Activated CD4-positive, CD25-positive, alpha-beta regulatory T cell treated with anti-CD3 and anti-CD28 coated beads, Interleukin-2, amount 50 U/mL, for 24 hours (primary cell): ENCODE results near the gene STX18.
"Not testable (repeated sequence)": the region's sequence is repeated elsewhere in the genome, so short reads cannot be mapped to it uniquely, and the experiment has no call there.

ENCODE experiments used
- ATAC-seq, 2 donors: fragments of 150-1000 bp; cut with Tn5 transposase; one replicate each; pipeline ENCODE4 v1.10.0; 2021; ENCODE audit warnings: mild to moderate bottlenecking in 1 of 2, moderate library complexity in 1 of 2

Gene STX18

DNA sequence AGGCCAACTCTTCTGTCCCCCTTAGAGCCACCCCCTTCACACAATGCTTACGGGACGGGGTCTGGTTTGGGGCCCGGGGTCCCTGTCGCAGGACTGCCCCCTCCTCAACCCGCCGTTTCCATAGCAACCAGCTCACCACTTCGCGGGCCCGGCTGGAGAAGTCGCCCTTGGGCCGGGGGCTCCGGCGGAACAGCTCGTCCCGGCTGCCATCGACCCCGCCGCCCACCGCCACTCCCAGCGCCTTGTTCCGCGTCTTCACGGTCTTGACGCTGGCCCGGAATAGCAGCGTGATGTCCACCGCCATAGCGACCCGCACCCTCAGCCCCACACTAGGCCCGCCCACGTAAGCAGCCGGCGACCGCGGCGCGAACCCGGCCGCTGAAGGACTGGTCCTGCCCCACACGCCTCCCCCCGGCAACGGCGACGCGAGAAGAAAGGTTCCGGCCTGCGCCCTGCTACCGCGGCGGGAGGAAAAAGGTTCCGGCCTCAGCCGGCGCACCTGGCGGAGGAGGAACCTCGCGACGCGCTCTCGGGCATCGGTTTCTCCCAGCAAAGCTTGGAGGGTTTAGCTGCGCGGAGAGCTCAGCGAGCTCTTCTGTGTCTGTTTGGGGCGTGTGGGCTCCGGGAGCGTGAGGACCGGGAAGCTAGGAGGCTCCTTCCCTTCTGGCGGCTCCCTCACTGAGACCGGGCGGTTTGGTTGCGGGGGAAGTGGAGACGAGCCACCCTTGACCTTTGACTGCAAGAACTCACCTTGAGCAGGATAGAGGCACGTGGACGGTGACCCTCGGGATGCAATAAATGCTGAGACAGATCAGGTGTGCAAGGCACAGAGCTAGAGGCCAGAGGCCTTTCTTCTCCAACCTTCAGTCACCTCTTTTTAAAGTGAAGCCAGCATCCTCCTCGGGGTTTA is at the start of gene STX18:
Gene STX18, minus strand, starts transcription at position 388 of the 910 bp plus-strand sequence. Its CDS starts 84 bp downstream, at position 304.
- peak; percentile 92 to 95 for ATAC-seq

GRCh38 chr4:4591071-4591470 is 49.2 kb upstream of the STX18 start:
- no peak for ATAC-seq

GRCh38 chr4:4590546-4590945 is 48.7 kb upstream of the STX18 start:
- no peak for ATAC-seq

DNA sequence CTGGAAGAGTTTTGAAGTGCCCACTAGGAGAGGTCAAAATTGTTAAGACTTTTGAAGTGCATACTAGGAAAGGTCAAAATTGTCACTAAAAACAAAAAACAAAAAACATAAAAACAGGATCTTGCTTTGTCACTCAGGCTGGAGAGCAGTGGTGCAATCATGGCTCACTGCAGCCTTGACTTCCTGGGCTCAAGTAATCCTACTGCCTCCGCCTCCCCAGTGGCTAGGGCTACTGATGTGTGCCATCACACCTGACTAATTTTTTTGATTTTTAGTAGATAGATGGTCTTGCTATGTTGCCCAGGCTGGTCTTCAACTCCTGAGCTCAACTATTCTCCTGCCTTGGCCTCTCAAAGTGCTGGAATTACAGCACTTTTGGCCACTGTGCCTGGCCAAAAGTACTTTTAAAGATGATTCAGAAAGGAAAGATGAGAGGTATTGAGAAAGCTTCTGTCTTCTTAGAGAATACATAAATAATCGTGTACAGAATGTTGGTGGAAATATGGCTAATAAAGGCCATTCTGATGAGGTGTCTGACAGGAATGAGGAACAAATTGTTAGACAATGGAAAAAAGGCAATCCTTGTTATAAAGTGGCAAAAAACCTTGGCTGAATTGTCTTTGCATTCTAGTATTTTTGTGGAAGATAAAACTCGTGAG is 43.3 kb upstream of the STX18 start:
- ATAC-seq, result no peak

DNA sequence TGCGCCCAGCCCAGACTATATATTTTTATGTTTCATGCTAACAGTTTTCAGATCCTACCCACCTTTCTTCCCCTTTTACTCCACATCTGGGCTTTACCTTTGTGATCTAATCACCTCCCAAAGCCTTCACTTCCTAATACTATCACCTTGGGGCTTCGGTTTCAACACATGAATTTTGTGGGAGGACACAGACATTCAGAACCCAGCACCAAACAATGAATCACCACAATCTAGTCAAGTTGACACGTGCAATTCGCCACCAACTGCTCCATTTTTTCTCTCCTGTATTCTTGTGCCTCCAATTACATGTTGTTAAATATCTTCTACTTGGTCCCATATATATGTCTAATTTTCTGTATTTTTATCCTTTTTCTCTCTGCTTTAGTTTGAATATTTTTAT is 41.8 kb upstream of the STX18 start:
- ATAC-seq, result no peak

DNA sequence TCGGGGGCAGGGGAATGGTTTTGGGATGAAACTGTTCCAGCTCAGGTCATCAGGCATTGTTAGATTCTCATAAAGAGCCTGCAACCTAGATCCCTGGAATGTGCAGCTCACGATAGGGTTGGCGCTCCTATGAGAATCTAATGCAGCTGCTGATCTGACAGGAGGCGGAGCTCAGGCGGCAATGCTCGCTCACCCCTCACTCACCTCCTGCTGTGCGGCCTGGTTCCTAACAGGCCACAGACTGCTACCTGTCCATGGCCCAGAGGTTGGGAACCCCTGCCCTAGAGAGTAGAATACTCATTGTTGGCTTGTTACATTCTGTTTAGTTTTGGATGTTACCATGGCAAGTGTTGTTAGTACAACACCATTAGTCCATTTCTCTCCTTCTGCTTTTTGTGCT is 40.8 kb upstream of the STX18 start:
- ATAC-seq, result no peak

DNA sequence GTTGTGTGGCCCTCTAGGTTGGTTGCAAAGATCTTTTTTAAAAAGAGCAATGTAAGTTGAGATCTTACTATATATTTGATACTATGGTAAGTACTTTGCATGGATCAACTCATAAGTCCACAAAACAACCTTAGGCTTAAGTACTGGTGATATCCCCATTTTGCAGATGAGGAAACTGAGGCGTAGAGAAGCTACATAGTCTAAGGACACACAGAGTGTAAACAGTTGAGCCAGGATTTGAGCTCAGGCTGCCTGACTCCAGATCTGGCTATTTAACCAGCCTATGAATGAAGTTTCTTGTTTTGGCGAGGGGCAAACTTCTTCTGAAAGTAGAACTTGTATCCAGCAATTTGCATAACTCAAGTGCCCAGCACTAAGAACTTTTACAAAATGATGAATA is 38.6 kb upstream of the STX18 start:
- no peak for ATAC-seq

- ATAC-seq, result no peak
These were observed 37.1 kb upstream of the STX18 start for GRCh38 chr4:4578981-4579380.

- no peak for ATAC-seq
These were observed 35.6 kb upstream of the STX18 start for GRCh38 chr4:4577359-4577875.

- ATAC-seq, result peak; percentile 87 to 88
These were observed 33.7 kb upstream of the STX18 start for GRCh38 chr4:4575284-4576211.

GRCh38 chr4:4574792-4575191 is 32.9 kb upstream of the STX18 start:
- ATAC-seq, result no peak

DNA sequence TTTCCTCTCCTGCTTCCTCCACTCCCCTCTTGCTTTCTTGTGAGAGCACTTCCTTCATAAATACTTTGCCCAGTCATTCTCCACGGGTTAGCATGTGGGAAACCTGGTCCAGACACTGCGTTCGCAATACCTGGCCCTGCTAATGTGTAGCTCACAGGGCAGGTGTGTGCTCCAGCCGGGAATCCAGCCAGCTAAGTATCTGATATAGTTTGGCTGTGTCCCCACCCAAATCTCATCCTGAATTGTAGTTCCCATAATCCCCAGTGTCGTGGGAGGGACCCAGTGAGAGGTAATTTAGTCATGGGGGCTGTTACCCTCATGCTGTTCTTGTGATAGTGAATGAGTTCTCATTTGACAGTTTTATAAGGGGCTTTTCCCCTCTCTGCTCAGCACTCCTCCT is 32.2 kb upstream of the STX18 start:
- ATAC-seq, result no peak

DNA sequence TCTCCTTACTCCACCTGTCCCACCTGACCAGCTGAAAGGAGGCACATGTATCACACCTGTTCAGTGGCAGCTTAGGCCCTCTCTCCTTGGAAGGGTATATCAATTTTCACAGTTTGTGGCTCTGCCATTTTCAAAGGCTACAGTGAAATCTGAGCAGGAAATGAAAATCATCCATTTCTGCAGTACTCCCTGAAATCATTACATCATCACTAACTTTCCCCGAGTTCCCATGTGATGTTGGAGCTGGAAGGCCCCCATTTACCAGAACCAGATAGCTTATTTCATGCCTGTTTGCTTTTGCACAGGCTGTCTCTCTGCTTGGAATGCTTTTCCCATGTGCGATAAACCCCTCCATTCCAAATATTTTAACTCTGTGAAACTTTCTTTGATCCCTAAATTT is 31.0 kb upstream of the STX18 start:
- no peak for ATAC-seq

DNA sequence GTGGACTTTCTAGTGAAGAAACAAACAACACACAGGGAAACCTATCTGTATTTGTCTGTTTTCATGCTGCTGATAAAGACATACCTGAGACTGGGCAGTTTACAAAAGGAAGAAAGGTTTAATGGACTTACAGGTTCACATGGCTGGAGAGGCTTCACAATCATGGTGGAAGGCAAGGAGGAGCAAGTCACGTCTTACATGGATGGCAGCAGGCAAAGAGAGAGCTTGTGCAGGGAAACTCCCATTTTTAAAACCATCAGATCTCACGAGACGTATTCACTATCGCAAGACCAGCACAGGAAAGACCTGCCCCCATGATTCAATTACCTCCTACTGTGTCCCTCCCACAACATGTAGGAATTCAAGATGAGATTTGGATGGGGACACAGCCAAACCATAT is 28.0 kb upstream of the STX18 start:
- ATAC-seq, result not testable (repeated sequence)

DNA sequence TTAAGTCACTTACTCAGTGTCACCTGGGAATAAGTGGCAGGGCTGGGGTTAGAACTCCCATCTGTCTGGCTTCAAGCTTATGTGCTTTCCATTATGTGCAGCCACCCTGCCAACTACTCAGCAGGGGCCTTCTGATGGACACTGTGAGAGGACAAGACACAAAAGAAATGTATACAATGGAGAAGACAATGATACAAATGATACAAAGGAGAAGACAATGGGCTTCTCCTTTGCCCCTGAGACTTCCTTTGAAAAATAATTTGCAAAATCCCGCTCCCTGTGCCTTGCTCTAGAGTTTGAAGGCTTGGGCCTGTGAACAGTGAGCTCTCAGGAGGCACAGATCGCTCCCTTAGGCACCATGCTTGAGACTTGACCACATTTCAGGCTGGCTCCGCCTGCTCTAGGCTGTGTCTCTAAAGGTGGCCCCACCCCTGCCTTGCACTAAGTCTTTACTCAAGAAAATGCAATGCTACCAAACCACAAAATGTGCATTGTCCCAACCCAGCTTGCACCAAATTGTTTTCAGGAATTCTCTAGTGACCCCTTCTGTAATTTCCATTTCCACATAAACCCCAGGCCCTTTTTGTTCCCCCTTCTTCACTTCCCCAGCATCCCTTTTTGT is 27.1 kb upstream of the STX18 start:
- ATAC-seq, result no peak

DNA sequence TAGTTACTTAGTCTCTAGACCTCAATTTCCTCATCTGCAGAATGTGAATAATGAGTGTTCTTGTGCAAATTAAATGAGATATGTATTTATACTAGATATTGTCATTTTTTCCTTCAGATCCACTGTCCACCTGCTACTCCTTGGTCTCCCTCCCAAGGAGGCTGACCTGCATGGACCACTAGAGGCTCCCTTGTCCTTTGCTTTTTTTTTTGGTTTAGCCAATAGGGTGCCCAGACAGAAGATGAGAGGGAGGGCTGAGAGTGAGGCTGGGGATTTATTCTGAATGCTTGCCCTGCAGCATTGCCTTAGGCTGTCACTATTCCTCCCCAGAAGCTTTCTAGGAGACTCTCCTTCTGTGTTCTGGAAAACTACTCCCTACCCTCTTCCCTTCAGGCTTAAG is 24.5 kb upstream of the STX18 start:
- not testable (repeated sequence) for ATAC-seq

- ATAC-seq, result no peak
These were observed 22.7 kb upstream of the STX18 start for GRCh38 chr4:4564522-4564921.

DNA sequence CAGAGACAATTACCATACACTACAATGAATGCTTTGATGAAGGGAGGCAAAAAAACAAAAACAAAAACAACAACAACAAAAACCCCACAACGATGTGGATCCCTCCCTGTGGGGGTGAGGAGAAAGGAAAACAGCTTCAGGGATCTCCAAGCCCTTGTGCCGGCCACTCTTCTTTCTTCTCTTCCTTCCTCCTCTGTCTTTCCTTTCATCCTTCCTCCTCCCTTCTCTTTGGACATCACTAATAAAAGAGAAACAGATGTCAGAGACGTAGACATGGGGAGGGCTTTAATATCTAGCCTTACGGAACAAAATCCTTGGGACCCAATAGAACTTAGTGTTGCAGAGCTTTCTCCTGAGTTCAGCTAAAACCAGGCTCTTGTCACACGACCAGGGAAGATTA is 18.8 kb upstream of the STX18 start:
- no peak for ATAC-seq

DNA sequence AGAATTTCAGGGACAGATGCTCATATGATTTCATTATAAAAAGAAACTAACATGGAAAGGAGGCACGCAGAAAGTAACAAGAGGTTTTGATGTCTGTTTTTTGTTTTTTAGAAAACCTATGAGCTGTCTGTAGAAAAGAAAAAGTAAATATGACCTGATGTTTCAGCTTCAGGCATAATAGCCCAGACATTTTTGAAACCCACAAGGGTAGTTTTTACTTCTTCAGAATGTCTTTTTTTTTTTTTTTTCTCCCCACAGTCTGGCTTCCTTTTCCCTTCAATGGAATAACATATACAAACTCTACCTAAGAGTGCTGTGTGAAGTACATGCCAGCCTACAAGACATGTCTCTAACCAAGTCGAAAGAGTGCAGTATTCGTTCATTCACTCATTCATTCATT is 18.3 kb upstream of the STX18 start:
- ATAC-seq, result no peak

DNA sequence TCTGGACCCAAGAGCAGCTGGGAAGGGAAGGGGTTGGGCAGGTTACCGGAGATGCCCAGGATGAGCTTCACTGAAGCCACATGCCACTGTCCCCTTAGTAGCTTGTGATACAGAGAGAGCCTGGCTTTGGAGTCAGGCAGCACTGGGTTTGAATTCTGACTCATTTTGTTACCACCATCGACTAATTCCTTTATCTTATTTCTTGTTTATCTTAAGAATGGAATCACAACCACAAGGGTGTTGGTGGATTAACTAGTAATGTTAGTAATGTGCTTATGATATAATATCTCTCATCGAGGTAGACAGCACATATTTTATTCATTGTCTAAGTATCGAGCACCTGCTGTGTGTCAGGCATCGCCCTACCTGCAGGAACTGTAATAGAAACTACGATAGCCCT is 17.7 kb upstream of the STX18 start:
- no peak for ATAC-seq

DNA sequence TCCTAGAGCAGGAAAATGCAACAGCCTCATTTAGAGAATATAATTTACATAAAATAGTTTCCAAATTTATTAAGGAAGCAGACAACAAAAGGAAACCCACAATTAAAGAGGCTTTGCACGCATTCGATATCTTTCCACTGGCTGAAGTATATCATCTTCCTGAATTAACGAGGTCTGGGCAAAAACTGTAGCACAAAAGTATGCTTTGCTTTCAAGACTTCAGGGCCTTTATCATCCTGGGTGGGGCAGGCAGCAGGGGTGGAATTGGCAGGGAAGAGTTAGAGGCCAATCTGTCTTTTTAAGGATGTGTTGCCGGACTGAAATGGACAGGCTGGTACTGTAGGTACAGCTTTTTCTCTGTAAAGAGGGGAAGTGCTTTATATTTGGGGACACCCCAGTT is 17.0 kb upstream of the STX18 start:
- ATAC-seq, result no peak

GRCh38 chr4:4555916-4556315 is 14.1 kb upstream of the STX18 start:
- no peak for ATAC-seq
